WI38 (cell line): ENCODE results near the gene CNNM2.
"Not testable (repeated sequence)": the region's sequence is repeated elsewhere in the genome, so short reads cannot be mapped to it uniquely, and the experiment has no call there.

ENCODE experiments used
- H3K4me3 ChIP-seq: 2 replicates; pipeline ENCODE4 v1.5.1; 2011; ENCODE audit warnings: low read depth, mild to moderate bottlenecking, control low read depth, low read length
- CTCF ChIP-seq: IDR thresholded peaks from 2 replicates; pipeline ENCODE4 v1.5.1; 2012; ENCODE audit warnings: low read depth, mild to moderate bottlenecking, control low read depth, low read length

CNNM2 gene

GRCh38 chr10:102985811-102986210, 67.7 kb downstream of the CNNM2 start:
- no peak overlapping the region for H3K4me3 ChIP-seq
- TF ChIP-seq CTCF = no peak

- no peak for TF ChIP-seq CTCF
- H3K4me3 ChIP-seq = peak overlapping the region; percentile 17; the same call in 1 of the 2 replicates
These were observed 70.6 kb downstream of the CNNM2 start for GRCh38 chr10:102988404-102989314.

GRCh38 chr10:102994531-102995295, 76.6 kb downstream of the CNNM2 start:
- TF ChIP-seq CTCF = no peak
- no peak overlapping the region for H3K4me3 ChIP-seq

GRCh38 chr10:102996876-102997275, 78.8 kb downstream of the CNNM2 start:
- no peak for TF ChIP-seq CTCF
- H3K4me3 ChIP-seq = no peak overlapping the region

- H3K4me3 ChIP-seq = no peak overlapping the region
- no peak for TF ChIP-seq CTCF
These were observed 79.9 kb downstream of the CNNM2 start for GRCh38 chr10:102997998-102998397.

GRCh38 chr10:102998399-102998907, 80.4 kb downstream of the CNNM2 start:
- no peak for TF ChIP-seq CTCF
- H3K4me3 ChIP-seq = no peak overlapping the region

- not testable (repeated sequence) for H3K4me3 ChIP-seq
These were observed 82.0 kb downstream of the CNNM2 start for GRCh38 chr10:103000050-103000449.
